Ovary (tissue), 3 donors: ENCODE data around the gene ARMC12.

Experiments
- POLR2A ChIP-seq: fragments of 450-650 bp; IDR thresholded peaks from one replicate; pipeline ENCODE4 v1.6.1; 2017; ENCODE audit warnings: antibody characterized with exemption, mild to moderate bottlenecking, moderate library complexity
- TF ChIP-seq, protein P1 (sequence below), 3 donors: fragments of 450-650 bp in 2 of 3; fragments of 200-600 bp in 1 of 3; IDR thresholded peaks; one replicate each; pipeline versions ENCODE4 v1.5.1 to v1.8.0; 2016 to 2022; ENCODE audit warnings: antibody characterized with exemption in 3 of 3, mild to moderate bottlenecking in 1 of 3
- donor health status: DM: no; HTN: no; CAD: no.

DNA sequence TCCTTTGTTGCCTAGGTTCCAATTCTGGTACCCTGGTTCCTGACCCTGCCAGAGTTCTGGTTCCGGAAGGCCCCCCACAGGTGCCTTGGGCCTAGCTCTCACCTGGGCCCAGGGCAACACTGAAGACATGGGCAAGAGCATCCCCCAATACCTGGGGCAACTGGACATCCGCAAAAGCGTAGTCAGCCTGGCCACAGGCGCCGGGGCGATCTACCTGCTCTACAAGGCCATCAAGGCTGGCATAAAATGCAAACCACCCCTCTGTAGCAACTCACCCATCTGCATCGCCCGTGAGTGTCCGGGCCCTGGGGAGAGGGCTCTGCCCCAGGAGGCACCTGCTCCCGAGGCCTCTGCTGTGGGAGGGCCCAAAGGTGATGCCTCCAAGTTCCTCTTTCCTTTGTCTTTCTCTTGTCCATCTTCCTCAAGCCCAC is at the start of gene ARMC12:
- TF ChIP-seq, protein P1, sequence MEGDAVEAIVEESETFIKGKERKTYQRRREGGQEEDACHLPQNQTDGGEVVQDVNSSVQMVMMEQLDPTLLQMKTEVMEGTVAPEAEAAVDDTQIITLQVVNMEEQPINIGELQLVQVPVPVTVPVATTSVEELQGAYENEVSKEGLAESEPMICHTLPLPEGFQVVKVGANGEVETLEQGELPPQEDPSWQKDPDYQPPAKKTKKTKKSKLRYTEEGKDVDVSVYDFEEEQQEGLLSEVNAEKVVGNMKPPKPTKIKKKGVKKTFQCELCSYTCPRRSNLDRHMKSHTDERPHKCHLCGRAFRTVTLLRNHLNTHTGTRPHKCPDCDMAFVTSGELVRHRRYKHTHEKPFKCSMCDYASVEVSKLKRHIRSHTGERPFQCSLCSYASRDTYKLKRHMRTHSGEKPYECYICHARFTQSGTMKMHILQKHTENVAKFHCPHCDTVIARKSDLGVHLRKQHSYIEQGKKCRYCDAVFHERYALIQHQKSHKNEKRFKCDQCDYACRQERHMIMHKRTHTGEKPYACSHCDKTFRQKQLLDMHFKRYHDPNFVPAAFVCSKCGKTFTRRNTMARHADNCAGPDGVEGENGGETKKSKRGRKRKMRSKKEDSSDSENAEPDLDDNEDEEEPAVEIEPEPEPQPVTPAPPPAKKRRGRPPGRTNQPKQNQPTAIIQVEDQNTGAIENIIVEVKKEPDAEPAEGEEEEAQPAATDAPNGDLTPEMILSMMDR (IDR thresholded peaks at IDR 0.05): no peak
- no peak for TF ChIP-seq POLR2A
